ENCODE results near the gene CCNT2. TPM values are rescaled to one million over a fixed set of nuclear protein-coding genes. Genes with fewer than 3 reads are reported as not detected.
A peak's percentile ranks its signal among the peaks of the same experiment; 100 is the strongest.

Gene CCNT2
- total RNA-seq = 10 to 100 TPM; 35.8 to 62.8 (median 40.3) TPM

DNA sequence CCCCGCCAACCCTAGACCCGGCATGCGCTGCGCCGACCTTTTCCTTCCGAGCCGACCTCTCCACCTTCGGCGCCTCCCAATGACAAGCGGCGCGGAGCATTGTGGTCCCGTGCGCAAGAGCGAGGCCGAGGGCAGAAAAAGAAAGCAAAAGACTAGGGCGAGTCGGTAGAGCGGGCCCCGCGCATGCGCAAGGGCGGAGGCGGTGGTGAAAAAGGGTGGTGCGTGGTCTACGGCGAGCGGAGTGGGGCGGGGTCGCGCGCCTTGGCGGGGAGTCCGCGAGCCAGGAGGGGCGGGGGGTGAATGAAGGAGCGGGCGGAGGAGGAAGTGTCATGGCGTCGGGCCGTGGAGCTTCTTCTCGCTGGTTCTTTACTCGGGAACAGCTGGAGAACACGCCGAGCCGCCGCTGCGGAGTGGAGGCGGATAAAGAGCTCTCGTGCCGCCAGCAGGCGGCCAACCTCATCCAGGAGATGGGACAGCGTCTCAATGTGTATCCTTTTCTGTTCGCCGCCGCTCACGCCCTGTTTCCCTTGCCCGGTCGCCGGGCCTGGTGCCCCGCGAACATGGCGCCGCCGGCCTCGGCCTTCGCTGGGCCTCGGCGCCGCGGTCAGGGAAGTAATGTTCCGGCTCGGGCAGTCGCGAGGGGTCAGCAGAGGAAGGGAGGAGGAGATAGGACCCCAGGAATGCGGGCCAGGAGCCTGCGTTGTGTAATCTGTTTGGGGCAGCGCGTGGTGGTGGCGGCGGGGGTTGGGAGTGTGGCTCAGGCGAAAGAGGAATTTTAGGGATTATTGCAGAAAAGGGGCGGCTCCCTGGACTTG is at the start of gene CCNT2:
Gene CCNT2, plus strand, starts transcription at position 297 of the 815 bp plus-strand sequence. Its CDS starts 33 bp downstream, at position 330.
- Histone ChIP-seq H3K9me3 (no peaks in the 10 kb centered on the region), H3K36me3 (no peaks in the 10 kb centered on the region), H3K4me3 (peak within 1 kb of the TSS; percentile 96 to 97 (median 96)), H3K27me3 (no peaks in the 10 kb centered on the region), H3K4me1 (peaks cover 0 to 19% of the 10 kb centered on the region in 2 donors), H3K27ac (peak within 1 kb of the TSS; percentile 99)
- TF ChIP-seq, protein P1, sequence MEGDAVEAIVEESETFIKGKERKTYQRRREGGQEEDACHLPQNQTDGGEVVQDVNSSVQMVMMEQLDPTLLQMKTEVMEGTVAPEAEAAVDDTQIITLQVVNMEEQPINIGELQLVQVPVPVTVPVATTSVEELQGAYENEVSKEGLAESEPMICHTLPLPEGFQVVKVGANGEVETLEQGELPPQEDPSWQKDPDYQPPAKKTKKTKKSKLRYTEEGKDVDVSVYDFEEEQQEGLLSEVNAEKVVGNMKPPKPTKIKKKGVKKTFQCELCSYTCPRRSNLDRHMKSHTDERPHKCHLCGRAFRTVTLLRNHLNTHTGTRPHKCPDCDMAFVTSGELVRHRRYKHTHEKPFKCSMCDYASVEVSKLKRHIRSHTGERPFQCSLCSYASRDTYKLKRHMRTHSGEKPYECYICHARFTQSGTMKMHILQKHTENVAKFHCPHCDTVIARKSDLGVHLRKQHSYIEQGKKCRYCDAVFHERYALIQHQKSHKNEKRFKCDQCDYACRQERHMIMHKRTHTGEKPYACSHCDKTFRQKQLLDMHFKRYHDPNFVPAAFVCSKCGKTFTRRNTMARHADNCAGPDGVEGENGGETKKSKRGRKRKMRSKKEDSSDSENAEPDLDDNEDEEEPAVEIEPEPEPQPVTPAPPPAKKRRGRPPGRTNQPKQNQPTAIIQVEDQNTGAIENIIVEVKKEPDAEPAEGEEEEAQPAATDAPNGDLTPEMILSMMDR (IDR thresholded peaks at IDR 0.05) = no peak
- TF ChIP-seq POLR2A (IDR thresholded peaks at IDR 0.05) (peak; percentile 51), POLR2AphosphoS5 (IDR thresholded peaks at IDR 0.05) (peak; percentile 59 to 90 (median 73))
- intact Hi-C loops (cut with DNase I; ENCODE audit: low total_unique reads) = no loop called here
- DNase-seq (ENCODE audit: low spot score in 2 of 2) = peak; percentile 98 to 99

DNA sequence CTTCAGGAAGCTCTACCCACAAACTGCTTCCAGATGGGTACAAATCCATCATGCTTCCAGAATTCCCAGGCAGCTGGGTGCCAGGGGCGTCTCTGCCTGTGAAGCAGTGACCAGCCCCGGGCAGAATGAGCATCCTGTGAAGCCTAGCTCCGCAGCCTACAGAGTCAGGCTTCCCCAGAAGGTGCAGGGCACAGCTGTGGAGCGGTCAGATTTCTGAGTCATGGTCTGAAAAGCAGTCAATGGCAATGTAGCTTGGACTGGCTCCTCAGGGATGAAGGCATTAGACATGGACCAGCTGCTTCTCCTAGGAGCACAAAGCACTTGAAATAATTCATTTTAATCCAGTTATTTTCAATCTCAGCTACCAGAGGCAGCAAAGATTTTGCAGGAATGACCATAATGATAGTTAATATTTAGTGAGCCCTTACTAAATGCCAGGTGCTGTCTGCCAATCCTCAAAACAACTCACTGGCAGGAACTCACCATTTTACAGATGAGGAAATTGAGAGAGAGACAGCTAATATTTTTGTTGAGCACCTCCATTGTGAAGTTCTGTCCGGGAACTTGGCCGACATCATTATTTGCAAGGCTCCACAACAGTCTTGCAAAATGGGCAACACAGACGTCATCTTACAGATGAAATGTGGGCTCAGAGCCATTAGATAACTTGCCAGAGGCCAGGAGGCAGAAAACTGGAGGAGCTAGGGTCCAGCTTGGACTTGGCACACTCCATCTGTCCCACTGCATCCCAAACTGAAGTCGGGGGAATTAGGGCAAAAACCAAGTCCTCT is 48.5 kb upstream of the CCNT2 start:
- Histone ChIP-seq H3K4me1 (no peaks in the 10 kb centered on the region), H3K9me3 (no peaks in the 10 kb centered on the region), H3K36me3 (no peaks in the 10 kb centered on the region), H3K27ac (no peak overlapping the region), H3K4me3 (no peak overlapping the region), H3K27me3 (no peaks in the 10 kb centered on the region)
- TF ChIP-seq, protein P1 (IDR thresholded peaks at IDR 0.05) = no peak
- TF ChIP-seq POLR2A (IDR thresholded peaks at IDR 0.05) = no peak
- intact Hi-C loops (cut with DNase I; ENCODE audit: low total_unique reads) = no loop called here
- DNase-seq (ENCODE audit: low spot score in 2 of 2) = no peak

DNA sequence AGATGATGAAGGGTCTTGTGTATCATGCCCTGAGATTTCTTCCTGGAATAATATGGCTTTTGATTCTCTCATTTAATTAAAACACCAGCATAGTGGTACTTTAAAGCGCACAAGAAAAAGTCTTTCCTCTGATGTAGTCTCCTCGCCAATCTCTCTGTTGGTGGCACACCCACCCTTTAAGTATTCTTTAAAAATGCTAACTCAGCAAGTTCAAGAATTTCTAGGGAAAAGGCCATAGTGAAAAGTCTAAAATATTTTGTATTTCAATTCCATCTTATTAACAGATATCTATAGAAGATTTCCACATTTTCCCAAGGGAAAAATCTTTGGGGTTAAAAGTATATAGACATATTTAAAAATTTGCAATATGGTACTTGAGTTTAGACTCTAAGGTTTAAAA is 45.5 kb upstream of the CCNT2 start:
- TF ChIP-seq POLR2A (IDR thresholded peaks at IDR 0.05) (no peak), POLR2AphosphoS5 (IDR thresholded peaks at IDR 0.05) (no peak)
- TF ChIP-seq, protein P1 (IDR thresholded peaks at IDR 0.05) = no peak
- Histone ChIP-seq H3K27ac (no peak overlapping the region), H3K36me3 (no peaks in the 10 kb centered on the region), H3K4me1 (no peaks in the 10 kb centered on the region), H3K27me3 (no peaks in the 10 kb centered on the region), H3K9me3 (peaks cover 0 to 2% of the 10 kb centered on the region in 2 donors), H3K4me3 (no peak overlapping the region)
- intact Hi-C loops (cut with DNase I; ENCODE audit: low total_unique reads) = no loop called here
- DNase-seq (ENCODE audit: low spot score in 2 of 2) = no peak

DNA sequence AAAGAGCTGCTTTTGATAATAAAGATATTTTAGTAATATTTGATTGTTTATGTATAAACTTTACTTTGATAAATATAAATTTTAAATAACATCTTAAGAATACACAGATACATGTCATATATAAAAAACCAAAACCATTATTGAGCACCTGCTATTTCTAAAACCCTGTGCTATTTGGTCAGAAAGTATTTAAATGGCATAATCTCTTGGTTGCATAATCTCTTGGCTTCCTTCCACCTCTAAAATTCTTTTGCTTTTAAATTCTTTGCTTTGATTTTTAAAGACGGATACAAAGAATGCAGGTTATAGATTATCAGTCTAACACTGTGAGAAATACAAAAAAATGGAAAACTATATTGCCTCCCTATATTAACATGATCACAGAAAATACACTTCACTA is 43.3 kb upstream of the CCNT2 start:
- H3K36me3 ChIP-seq = no peaks in the 10 kb centered on the region
- H3K4me3 ChIP-seq = no peak overlapping the region
- no peak overlapping the region for H3K27ac ChIP-seq
- no peaks in the 10 kb centered on the region for H3K4me1 ChIP-seq
- DNase-seq (ENCODE audit: low spot score in 2 of 2) = no peak
- H3K27me3 ChIP-seq = no peaks in the 10 kb centered on the region
- no peak for TF ChIP-seq POLR2A (IDR thresholded peaks at IDR 0.05)
- H3K9me3 ChIP-seq = peaks cover 0 to 16% of the 10 kb centered on the region in 2 donors
- intact Hi-C loops (cut with DNase I; ENCODE audit: low total_unique reads) = no loop called here

DNA sequence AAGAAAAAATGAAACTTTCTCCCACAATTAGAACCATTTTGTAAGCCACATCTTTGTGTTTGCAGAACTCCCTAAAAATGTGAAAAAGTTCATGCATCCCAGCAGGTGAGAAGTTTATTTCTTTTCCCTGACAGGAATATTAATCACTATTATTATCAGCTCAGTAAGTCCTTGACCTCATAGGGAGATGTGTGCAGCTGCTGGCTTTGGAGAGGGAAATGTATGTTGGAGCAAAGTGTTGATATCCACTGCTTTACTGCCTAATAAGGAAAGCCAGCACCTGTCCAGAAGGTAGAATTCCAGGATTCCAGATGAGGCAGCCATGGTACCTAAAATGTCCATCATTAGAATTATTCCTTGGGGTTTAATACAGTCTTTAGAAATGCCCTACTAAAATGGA is 35.8 kb upstream of the CCNT2 start:
- intact Hi-C loops (cut with DNase I; ENCODE audit: low total_unique reads) = no loop called here
- TF ChIP-seq POLR2A (IDR thresholded peaks at IDR 0.05) (no peak), POLR2AphosphoS5 (IDR thresholded peaks at IDR 0.05) (no peak)
- TF ChIP-seq, protein P1 (IDR thresholded peaks at IDR 0.05) = no peak
- no peaks in the 10 kb centered on the region for H3K27me3 ChIP-seq

More for the DNA sequence above, 35.8 kb upstream of the CCNT2 start:
- no peak for DNase-seq (ENCODE audit: low spot score in 2 of 2)
- Histone ChIP-seq H3K9me3 (peaks cover 0 to 16% of the 10 kb centered on the region in 2 donors), H3K4me3 (no peak overlapping the region), H3K36me3 (no peaks in the 10 kb centered on the region), H3K4me1 (no peaks in the 10 kb centered on the region), H3K27ac (no peak overlapping the region)
